ENCODE measurements around the gene KDM6B. TPM values are rescaled to one million over a fixed set of nuclear protein-coding genes. Genes with fewer than 3 reads are reported as not detected.

The KDM6B gene
- total and polyA plus RNA-seq, 9 of the 15 experiments (the other 6 are each of a cell fraction or from before 2014, with no cell fraction given): 0.01 to 22.9 (median 2.2) TPM

- TF ChIP-seq E2F5 (CRISPR knock-in tag; IDR thresholded peaks at IDR 0.05) (no peak), JUN (IDR thresholded peaks at IDR 0.05; ENCODE audit: borderline replicate concordance, low read depth, low read length) (peak; percentile 95), JUN (CRISPR knock-in tag; IDR thresholded peaks at IDR 0.05; ENCODE audit: borderline replicate concordance) (no peak), MTA2 (IDR thresholded peaks at IDR 0.05; ENCODE audit: low read depth) (no peak; the same call in 1 of the 2 replicates), GATAD2A (IDR thresholded peaks at IDR 0.05) (no peak; the same call in 1 of the 2 replicates), HMGXB4 (CRISPR knock-in tag; IDR thresholded peaks at IDR 0.05) (peak; percentile 63; the same call in 1 of the 2 replicates), SIN3A (IDR thresholded peaks at IDR 0.05; ENCODE audit: borderline replicate concordance in 2 of 2, control insufficient read depth in 1 of 2, low read depth in 2 of 2, low read length in 2 of 2) (peak; percentile 57 to 96; a peak in 2 of 4 replicates), ZNF766 (CRISPR knock-in tag; conservative IDR thresholded peaks at IDR 0.05) (no peak), MAZ (CRISPR knock-in tag; conservative IDR thresholded peaks at IDR 0.05 in 1 of 2, IDR thresholded peaks at IDR 0.05 in 1 of 2) (peak; percentile 93 to 98), DDX20 (tag; IDR thresholded peaks at IDR 0.05; ENCODE audit: low read depth) (no peak), MEF2A (IDR thresholded peaks at IDR 0.05; ENCODE audit: control insufficient read depth, low read depth, low read length) (0 out of 2 replicates have a peak, but pooled peaks have one; percentile 20), BMI1 (IDR thresholded peaks at IDR 0.05; ENCODE audit: low read length) (no peak), ZNF3 (CRISPR knock-in tag; IDR thresholded peaks at IDR 0.05) (no peak), SUPT5H (IDR thresholded peaks at IDR 0.05) (no peak), PRDM10 (IDR thresholded peaks at IDR 0.05; ENCODE audit: partially characterized antibody) (peak; percentile 72), C11orf30 (IDR thresholded peaks at IDR 0.05; ENCODE audit: low read depth) (peak; percentile 9; the same call in 1 of the 2 replicates), ZSCAN29 (IDR thresholded peaks at IDR 0.05) (0 out of 2 replicates have a peak, but pooled peaks have one; percentile 21), ZNF445 (CRISPR knock-in tag; IDR thresholded peaks at IDR 0.05; ENCODE audit: low read depth) (no peak), ZNF217 (CRISPR knock-in tag; IDR thresholded peaks at IDR 0.05) (no peak), ZNF263 (CRISPR knock-in tag; IDR thresholded peaks at IDR 0.05; ENCODE audit: borderline replicate concordance) (peak; percentile 89; the same call in 1 of the 2 replicates), CBX1 (IDR thresholded peaks at IDR 0.05; ENCODE audit: low read depth) (no peak)
These were observed 2.8 kb downstream of the KDM6B start (continued) for GRCh38 chr17:7836596-7837407.

Measured in K562 (cell line).